ENCODE data around the gene S100A2.
"Not testable (repeated sequence)": the region's sequence is repeated elsewhere in the genome, so short reads cannot be mapped to it uniquely, and the experiment has no call there.

S100A2 gene

DNA sequence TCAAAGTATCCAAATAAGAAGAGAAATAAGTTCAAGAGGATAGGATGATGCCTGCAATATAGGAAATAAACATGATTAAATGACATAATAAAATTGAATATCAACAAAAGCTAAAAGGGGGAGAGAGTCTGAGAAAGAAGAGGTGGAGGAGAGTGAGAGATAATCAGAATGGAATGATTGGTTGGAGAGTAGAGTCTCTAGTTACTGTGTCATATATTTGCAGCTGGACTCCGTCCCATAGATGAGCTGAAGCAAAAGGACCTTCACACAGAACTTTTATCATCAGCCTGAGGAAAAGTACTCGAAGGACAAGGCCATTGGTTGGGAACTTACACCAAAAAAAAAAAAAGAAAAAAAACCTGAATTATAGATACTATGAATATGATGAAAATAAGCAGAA lies 22.8 kb upstream of the S100A2 start:
- no peak for DNase-seq (ENCODE audit: low read depth)

DNA sequence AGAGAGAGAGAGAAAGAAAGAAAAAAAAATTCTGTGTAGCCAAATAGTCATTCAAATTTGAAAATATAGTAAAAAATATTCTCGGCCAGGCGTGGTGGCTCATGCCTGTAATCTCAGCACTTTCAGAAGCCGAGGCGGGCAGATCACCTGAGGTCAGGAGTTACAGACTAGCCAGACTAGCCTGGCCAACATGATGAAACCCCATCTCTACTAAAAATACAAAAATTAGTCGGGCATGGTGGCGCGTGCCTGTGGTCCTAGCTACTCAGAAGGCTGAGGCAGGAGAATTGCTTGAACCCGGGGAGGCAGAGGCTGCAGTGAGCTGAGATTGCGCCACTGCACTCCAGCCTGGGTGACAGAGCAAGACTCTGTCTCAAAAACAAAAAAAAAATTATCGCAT lies 22.4 kb upstream of the S100A2 start:
- not testable (repeated sequence) for DNase-seq (ENCODE audit: low read depth)

GRCh38 chr1:153587314-153587713 lies 21.7 kb upstream of the S100A2 start:
- DNase-seq (ENCODE audit: low read depth), result peak; percentile 77

GRCh38 chr1:153586347-153586746 lies 20.7 kb upstream of the S100A2 start:
- DNase-seq (ENCODE audit: low read depth), result no peak

GRCh38 chr1:153585006-153585405 lies 19.4 kb upstream of the S100A2 start:
- no peak for DNase-seq (ENCODE audit: low read depth)

GRCh38 chr1:153583976-153584375 lies 18.3 kb upstream of the S100A2 start:
- peak; percentile 39 for DNase-seq (ENCODE audit: low read depth)

GRCh38 chr1:153583514-153583913 lies 17.9 kb upstream of the S100A2 start:
- DNase-seq (ENCODE audit: low read depth), result not testable (repeated sequence)

DNA sequence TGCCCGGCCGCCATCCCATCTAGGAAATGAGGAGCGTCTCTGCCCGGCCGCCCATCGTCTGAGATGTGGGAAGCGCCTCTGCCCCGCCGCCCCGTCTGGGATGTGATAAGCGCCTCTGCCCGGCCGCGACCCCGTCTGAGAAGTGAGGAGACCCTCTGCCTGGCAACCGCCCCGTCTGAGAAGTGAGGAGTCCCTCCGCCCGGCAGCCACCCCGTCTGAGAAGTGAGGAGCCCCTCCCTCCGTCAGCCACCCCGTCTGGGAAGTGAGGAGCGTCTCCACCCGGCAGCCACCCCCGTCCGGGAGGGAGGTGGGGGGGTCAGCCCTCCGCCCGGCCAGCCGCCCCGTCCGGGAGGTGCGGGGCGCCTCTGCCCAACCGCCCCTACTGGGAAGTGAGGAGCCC lies 17.2 kb upstream of the S100A2 start:
- DNase-seq (ENCODE audit: low read depth), result not testable (repeated sequence)

GRCh38 chr1:153578936-153579335 lies 13.3 kb upstream of the S100A2 start:
- peak; percentile 71 for DNase-seq (ENCODE audit: low read depth)

- DNase-seq (ENCODE audit: low read depth), result peak; percentile 90
These were observed 12.8 kb upstream of the S100A2 start for GRCh38 chr1:153578490-153578889.

DNA sequence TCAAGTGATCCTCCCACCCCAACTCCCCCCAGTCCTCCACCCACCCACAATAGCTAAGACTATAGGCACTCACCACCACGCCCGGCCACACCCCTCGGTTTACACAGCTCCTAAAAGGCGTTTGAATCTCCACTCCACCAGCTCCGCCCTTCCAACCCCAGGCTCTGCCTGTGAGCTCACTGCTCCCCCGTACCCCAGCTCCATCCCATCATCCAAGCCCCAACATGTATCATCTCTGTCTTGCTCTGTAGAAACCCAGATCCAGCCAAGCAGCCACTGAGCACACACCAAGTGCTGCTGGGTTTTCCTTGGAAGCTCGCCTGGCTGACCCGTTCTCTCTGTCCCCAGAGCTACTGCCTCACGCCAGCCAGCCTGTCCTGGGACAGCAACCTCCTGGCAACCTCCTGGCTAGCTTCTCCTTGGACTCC lies 12.0 kb upstream of the S100A2 start:
- no peak for DNase-seq (ENCODE audit: low read depth)

GRCh38 chr1:153577138-153577537 lies 11.5 kb upstream of the S100A2 start:
- DNase-seq (ENCODE audit: low read depth), result no peak

DNA sequence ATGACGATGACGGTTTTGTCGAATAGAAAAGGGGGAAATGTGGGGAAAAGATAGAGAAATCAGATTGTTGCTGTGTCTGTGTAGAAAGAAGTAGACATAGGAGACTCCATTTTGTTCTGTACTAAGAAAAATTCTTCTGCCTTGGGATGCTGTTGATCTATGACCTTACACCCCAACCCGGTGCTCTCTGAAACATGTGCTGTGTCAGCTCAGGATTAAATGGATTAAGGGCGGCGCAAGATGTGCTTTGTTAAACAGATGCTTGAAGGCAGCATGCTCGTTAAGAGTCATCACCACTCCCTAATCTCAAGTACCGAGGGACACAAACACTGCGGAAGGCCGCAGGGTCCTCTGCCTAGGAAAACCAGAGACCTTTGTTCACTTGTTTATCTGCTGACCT lies 9.9 kb upstream of the S100A2 start:
- not testable (repeated sequence) for DNase-seq (ENCODE audit: low read depth)

- not testable (repeated sequence) for DNase-seq (ENCODE audit: low read depth)
These were observed 9.4 kb upstream of the S100A2 start for GRCh38 chr1:153575081-153575491.

GRCh38 chr1:153573351-153573750 lies 7.7 kb upstream of the S100A2 start:
- DNase-seq (ENCODE audit: low read depth), result no peak

DNA sequence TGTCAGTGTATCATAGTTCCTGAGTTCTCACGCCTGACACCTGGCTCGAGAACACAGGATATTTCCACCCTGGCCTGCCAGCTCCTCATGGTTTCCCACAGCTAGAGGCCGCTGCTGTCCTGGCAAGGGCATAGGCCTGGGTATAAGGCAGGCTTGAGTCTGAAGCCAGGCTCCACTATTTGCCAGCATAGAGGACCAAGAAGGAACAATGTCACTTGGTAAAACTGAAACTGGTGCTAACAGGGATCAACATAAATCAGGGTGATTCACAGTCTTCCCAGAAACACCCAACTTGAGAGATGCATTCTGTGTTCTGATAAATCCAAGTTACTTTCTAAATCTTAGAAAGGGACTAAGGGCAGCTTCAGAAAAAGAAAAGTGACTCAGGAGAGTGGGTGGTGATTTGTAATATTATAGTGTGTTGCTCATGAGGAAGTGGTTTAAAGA lies 6.9 kb upstream of the S100A2 start:
- peak; percentile 87 for DNase-seq (ENCODE audit: low read depth)

- DNase-seq (ENCODE audit: low read depth), result no peak
These were observed 6.1 kb upstream of the S100A2 start for GRCh38 chr1:153571706-153572105.

- no peak for DNase-seq (ENCODE audit: low read depth)
These were observed 5.2 kb upstream of the S100A2 start for GRCh38 chr1:153570874-153571273.

DNA sequence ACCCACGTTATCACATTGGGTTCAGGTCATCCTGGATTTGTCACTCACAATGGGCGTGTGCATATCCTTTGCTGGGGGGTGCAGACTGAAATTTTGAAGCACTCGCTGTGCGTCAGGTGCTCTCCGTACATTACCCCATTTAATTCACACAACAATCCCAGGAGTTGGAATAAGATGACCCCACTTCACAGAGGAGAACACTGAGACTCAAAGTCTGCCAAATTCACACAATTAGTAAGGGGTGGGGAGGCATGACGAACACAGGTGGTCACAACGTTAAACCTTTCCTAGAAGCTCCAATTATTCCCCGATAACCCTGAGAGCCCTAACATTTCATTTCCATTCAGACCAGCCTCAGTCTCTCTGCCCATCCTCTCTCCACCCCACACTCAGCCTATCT lies 3.8 kb upstream of the S100A2 start:
- DNase-seq (ENCODE audit: low read depth), result no peak

GRCh38 chr1:153568367-153569099 lies 2.9 kb upstream of the S100A2 start:
- peak; percentile 88 for DNase-seq (ENCODE audit: low read depth)

DNA sequence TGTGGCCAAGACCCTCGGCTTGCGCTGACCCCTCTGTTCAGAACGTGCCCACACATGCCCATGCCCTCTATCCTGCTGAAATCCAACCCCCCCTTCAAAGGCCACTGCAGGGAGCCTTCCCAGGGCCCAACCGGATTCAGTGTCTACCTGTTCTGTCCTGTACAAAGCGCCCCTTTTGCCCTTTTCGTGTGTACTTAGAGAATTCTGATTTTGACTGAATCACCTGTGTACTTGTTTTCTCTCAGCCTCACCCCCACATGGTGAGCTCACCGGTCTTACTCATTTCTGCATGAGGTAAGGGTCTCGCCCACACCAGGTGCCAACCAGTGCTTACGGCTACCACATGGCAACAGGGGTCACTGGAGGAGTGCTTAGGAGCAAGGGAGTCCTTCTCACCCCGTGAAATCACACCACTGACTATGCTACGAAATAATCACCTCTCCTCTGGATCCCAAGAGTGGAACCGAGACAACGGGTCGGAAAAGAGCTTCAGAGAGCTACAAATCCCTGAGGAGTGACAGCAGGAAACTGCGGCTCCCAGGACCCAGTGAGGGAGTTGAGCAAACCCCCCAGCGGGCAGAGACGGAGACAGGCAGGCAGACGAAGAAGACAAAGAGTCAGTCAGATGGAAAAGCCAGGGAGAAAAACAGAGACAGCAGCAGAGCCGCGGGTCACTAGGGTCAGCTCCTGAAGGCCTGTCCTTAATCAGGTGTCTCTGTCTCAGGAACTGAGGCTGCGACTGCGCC lies 2.1 kb upstream of the S100A2 start:
- DNase-seq (ENCODE audit: low read depth), result no peak

GRCh38 chr1:153566414-153567371 lies 1.0 kb upstream of the S100A2 start:
- DNase-seq (ENCODE audit: low read depth), result peak; percentile 99

All from EH (cell line).